RWPE1 (cell line): ENCODE results near the gene SSBP3.

Source experiments
- CTCF ChIA-PET: fragments of 350-600 bp; sonication (Branson Sonifier 250); formaldehyde crosslinking; extraction: SDS; loops from one replicate; lab custom pipeline; 2021; lab: Yijun Ruan, JAX
- POLR2A ChIA-PET: fragments of 400-600 bp; formaldehyde crosslinking; extraction: SDS; loops from one replicate; lab custom pipeline; 2020; ENCODE audit warnings: antibody characterized with exemption; ENCODE audit not compliant: low non-redundant PET; lab: Yijun Ruan, JAX
- DNase-seq: peaks from one replicate; pipeline ENCODE4 v3.0.0; 2012; ENCODE audit warnings: low spot score
- H3K27ac ChIP-seq: fragments of 450-650 bp; 2 replicates; pipeline ENCODE4 v1.5.1; 2017
- CTCF ChIP-seq: fragments of 450-650 bp; conservative IDR thresholded peaks from 2 replicates; pipeline ENCODE4 v1.5.1; 2017; ENCODE audit warnings: low read depth, mild to moderate bottlenecking

SSBP3 gene

GRCh38 chr1:54241364-54241763 is 164.8 kb downstream of the SSBP3 start:
- no peak overlapping the region for H3K27ac ChIP-seq

GRCh38 chr1:54240741-54241335 is 165.4 kb downstream of the SSBP3 start:
- no peak for DNase-seq
- POLR2A ChIA-PET, result interaction anchor here (0.5 kb wide), 1 partner anchor 1647 kb away, joined by 3 read pairs; no protein-coding TSS in a partner anchor
- H3K27ac ChIP-seq, result no peak overlapping the region
- TF ChIP-seq CTCF, result no peak
- CTCF ChIA-PET, result no interaction called here

More at GRCh38 chr1:54241364-54241763, 164.8 kb downstream of the SSBP3 start:
- ChIA-PET CTCF (no interaction called here), POLR2A (interaction anchor here (0.5 kb wide), 1 partner anchor 1648 kb away, joined by 3 read pairs; no protein-coding TSS in a partner anchor)
- DNase-seq, result no peak
- TF ChIP-seq CTCF, result no peak

- TF ChIP-seq CTCF, result no peak
- no peak for DNase-seq
- CTCF ChIA-PET, result interaction anchor here (1.0 kb wide), 1 partner anchor 10 kb away, joined by 6 read pairs; no protein-coding TSS in a partner anchor
- POLR2A ChIA-PET, result no interaction called here
- H3K27ac ChIP-seq, result no peak overlapping the region
Measured at GRCh38 chr1:54239631-54240031, 166.6 kb downstream of the SSBP3 start.

- POLR2A ChIA-PET, result no interaction called here
- DNase-seq, result no peak
- TF ChIP-seq CTCF, result no peak
- CTCF ChIA-PET, result interaction anchor here (0.6 kb wide), 1 partner anchor 247 kb away, joined by 3 read pairs; no protein-coding TSS in a partner anchor
- no peak overlapping the region for H3K27ac ChIP-seq
Measured at GRCh38 chr1:54239035-54239383, 167.2 kb downstream of the SSBP3 start.

- DNase-seq, result no peak
- H3K27ac ChIP-seq, result no peak overlapping the region
- ChIA-PET CTCF (interaction anchor here (0.6 kb wide), 1 partner anchor 247 kb away, joined by 3 read pairs; no protein-coding TSS in a partner anchor), POLR2A (no interaction called here)
- no peak for TF ChIP-seq CTCF
Measured at GRCh38 chr1:54238353-54239034, 167.7 kb downstream of the SSBP3 start.

- POLR2A ChIA-PET, result no interaction called here
- H3K27ac ChIP-seq, result no peak overlapping the region
Measured at GRCh38 chr1:54237586-54237985, 168.6 kb downstream of the SSBP3 start.

More at GRCh38 chr1:54237586-54237985, 168.6 kb downstream of the SSBP3 start:
- no peak for TF ChIP-seq CTCF
- CTCF ChIA-PET, result no interaction called here
- no peak for DNase-seq
